Measurements from ENCODE around the gene PDE4D. TPM values are rescaled to one million over a fixed set of nuclear protein-coding genes. Genes with fewer than 3 reads are reported as not detected.

PDE4D gene
- total RNA-seq, 2 experiments from 2014 or later = 40.5 to 41.2 TPM

- H3K9me3 Mint-ChIP-seq = no peaks in the 10 kb centered on the region
- DNase-seq = no peak
- no peak overlapping the region for H3K4me3 Mint-ChIP-seq
- intact Hi-C loops (cut with micrococcal nuclease) = loop anchor here (1.0 kb wide), 2 partner anchors 149 to 162 kb away; no protein-coding TSS in a partner anchor
- no peak overlapping the region for H3K27ac Mint-ChIP-seq
- no peaks in the 10 kb centered on the region for H3K36me3 Mint-ChIP-seq (ENCODE audit: low read depth)
- H3K27me3 Mint-ChIP-seq (ENCODE audit: low read depth) = peaks cover 5% of the 10 kb centered on the region
- CTCF ChIA-PET = interaction anchor here (0.6 to 0.9 kb wide), 2 partner anchors 149 to 1317 kb away, joined by 4 to 6 read pairs; no protein-coding TSS in a partner anchor
- no peaks in the 10 kb centered on the region for H3K4me1 Mint-ChIP-seq (ENCODE audit: low read depth)
Observed at GRCh38 chr5:59218424-59219045, 675.0 kb downstream of the PDE4D start.

- Mint-ChIP-seq H3K4me3 (no peak overlapping the region), H3K27me3 (ENCODE audit: low read depth) (peaks cover 7% of the 10 kb centered on the region), H3K9me3 (no peaks in the 10 kb centered on the region), H3K4me1 (ENCODE audit: low read depth) (no peaks in the 10 kb centered on the region), H3K27ac (no peak overlapping the region), H3K36me3 (ENCODE audit: low read depth) (no peaks in the 10 kb centered on the region)
- CTCF ChIA-PET = interaction anchor here (0.6 to 3.0 kb wide), 7 partner anchors 25 to 314 kb away, joined by 4 to 20 read pairs (median 5); no protein-coding TSS in a partner anchor
- DNase-seq = no peak
- intact Hi-C loops (cut with micrococcal nuclease) = no loop called here
Observed at GRCh38 chr5:59216841-59217240, 676.7 kb downstream of the PDE4D start.

GRCh38 chr5:59212596-59212995 lies 680.9 kb downstream of the PDE4D start:
- peaks cover 7% of the 10 kb centered on the region for H3K27me3 Mint-ChIP-seq (ENCODE audit: low read depth)
- CTCF ChIA-PET = interaction anchor here (0.8 to 1.0 kb wide), 2 partner anchors 10 to 155 kb away, joined by 3 to 4 read pairs; no protein-coding TSS in a partner anchor
- intact Hi-C loops (cut with micrococcal nuclease) = no loop called here
- H3K36me3 Mint-ChIP-seq (ENCODE audit: low read depth) = no peaks in the 10 kb centered on the region
- H3K4me3 Mint-ChIP-seq = no peak overlapping the region
- no peaks in the 10 kb centered on the region for H3K9me3 Mint-ChIP-seq
- DNase-seq = no peak
- no peak overlapping the region for H3K27ac Mint-ChIP-seq
- H3K4me1 Mint-ChIP-seq (ENCODE audit: low read depth) = no peaks in the 10 kb centered on the region

GRCh38 chr5:59209758-59210359 lies 683.7 kb downstream of the PDE4D start:
- DNase-seq = no peak
- Mint-ChIP-seq H3K4me1 (ENCODE audit: low read depth) (no peaks in the 10 kb centered on the region), H3K9me3 (no peaks in the 10 kb centered on the region), H3K27me3 (ENCODE audit: low read depth) (peaks cover 3% of the 10 kb centered on the region), H3K4me3 (no peak overlapping the region), H3K27ac (no peak overlapping the region), H3K36me3 (ENCODE audit: low read depth) (no peaks in the 10 kb centered on the region)
- intact Hi-C loops (cut with micrococcal nuclease) = no loop called here
- CTCF ChIA-PET = no interaction called here

DNA sequence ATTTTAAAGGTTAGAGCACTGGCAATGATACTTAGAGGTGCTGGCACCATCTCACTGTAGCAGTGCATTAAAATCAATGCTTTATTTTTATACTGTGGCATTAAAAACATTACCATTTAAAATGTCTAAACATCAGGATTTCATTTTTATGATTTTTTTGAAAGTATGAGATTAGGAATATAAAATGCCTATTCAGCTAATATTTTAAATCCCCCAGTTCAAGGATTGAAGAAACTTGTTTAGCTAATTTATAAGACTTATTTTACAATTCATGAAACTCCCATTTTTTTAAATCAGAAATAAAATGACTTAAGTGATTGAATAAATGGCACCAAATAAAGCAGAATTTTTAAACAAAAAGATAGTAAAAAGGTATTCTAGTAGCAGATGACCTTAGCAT lies 685.1 kb downstream of the PDE4D start:
- Mint-ChIP-seq H3K9me3 (no peaks in the 10 kb centered on the region), H3K36me3 (ENCODE audit: low read depth) (no peaks in the 10 kb centered on the region), H3K4me1 (ENCODE audit: low read depth) (no peaks in the 10 kb centered on the region), H3K27ac (no peak overlapping the region), H3K4me3 (no peak overlapping the region), H3K27me3 (ENCODE audit: low read depth) (peaks cover 2% of the 10 kb centered on the region)
- no peak for DNase-seq
- intact Hi-C loops (cut with micrococcal nuclease) = no loop called here
- CTCF ChIA-PET = interaction anchor here (0.6 kb wide), 1 partner anchor 51 kb away, joined by 3 read pairs; no protein-coding TSS in a partner anchor

- H3K27me3 Mint-ChIP-seq (ENCODE audit: low read depth) = no peaks in the 10 kb centered on the region
- CTCF ChIA-PET = interaction anchor here (0.7 kb wide), 1 partner anchor 19 kb away, joined by 3 read pairs; no protein-coding TSS in a partner anchor
Observed at GRCh38 chr5:59207401-59207800, 686.1 kb downstream of the PDE4D start.

GRCh38 chr5:59206132-59206581 lies 687.4 kb downstream of the PDE4D start:
- Mint-ChIP-seq H3K36me3 (ENCODE audit: low read depth) (no peaks in the 10 kb centered on the region), H3K27me3 (ENCODE audit: low read depth) (no peaks in the 10 kb centered on the region), H3K27ac (no peak overlapping the region), H3K4me3 (no peak overlapping the region), H3K4me1 (ENCODE audit: low read depth) (no peaks in the 10 kb centered on the region), H3K9me3 (no peaks in the 10 kb centered on the region)
- no peak for DNase-seq
- intact Hi-C loops (cut with micrococcal nuclease) = no loop called here
- CTCF ChIA-PET = no interaction called here

More at GRCh38 chr5:59207401-59207800, 686.1 kb downstream of the PDE4D start:
- Mint-ChIP-seq H3K27ac (no peak overlapping the region), H3K36me3 (ENCODE audit: low read depth) (no peaks in the 10 kb centered on the region), H3K9me3 (no peaks in the 10 kb centered on the region), H3K4me1 (ENCODE audit: low read depth) (no peaks in the 10 kb centered on the region), H3K4me3 (no peak overlapping the region)
- no peak for DNase-seq
- intact Hi-C loops (cut with micrococcal nuclease) = no loop called here

GRCh38 chr5:59204114-59204897 lies 689.2 kb downstream of the PDE4D start:
- no peak for DNase-seq
- Mint-ChIP-seq H3K9me3 (no peaks in the 10 kb centered on the region), H3K27me3 (ENCODE audit: low read depth) (no peaks in the 10 kb centered on the region), H3K27ac (no peak overlapping the region), H3K4me1 (ENCODE audit: low read depth) (no peaks in the 10 kb centered on the region), H3K36me3 (ENCODE audit: low read depth) (no peaks in the 10 kb centered on the region), H3K4me3 (no peak overlapping the region)
- intact Hi-C loops (cut with micrococcal nuclease) = no loop called here
- CTCF ChIA-PET = no interaction called here

DNA sequence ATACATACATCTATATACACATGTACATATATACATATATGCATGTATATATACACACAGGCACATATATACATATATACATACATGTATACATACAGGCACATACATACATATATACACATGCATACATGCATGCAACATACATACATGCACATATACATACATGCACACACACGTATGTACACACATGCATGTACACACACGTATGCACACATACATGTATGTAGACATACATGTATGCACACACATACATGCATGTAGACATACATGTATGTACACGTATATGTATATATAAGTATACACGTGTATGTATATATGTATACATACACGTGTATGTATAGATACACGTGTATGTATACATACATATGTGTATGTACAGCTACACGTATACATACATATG lies 693.7 kb downstream of the PDE4D start:
- Mint-ChIP-seq H3K27me3 (ENCODE audit: low read depth) (no peaks in the 10 kb centered on the region), H3K4me3 (no peak overlapping the region), H3K27ac (no peak overlapping the region), H3K9me3 (no peaks in the 10 kb centered on the region), H3K36me3 (ENCODE audit: low read depth) (no peaks in the 10 kb centered on the region), H3K4me1 (ENCODE audit: low read depth) (peaks cover 2% of the 10 kb centered on the region)
- CTCF ChIA-PET = interaction anchor here (1.1 kb wide), 1 partner anchor 11 kb away, joined by 3 read pairs; no protein-coding TSS in a partner anchor
- intact Hi-C loops (cut with micrococcal nuclease) = no loop called here
- no peak for DNase-seq

GRCh38 chr5:59198832-59199231 lies 694.7 kb downstream of the PDE4D start:
- Mint-ChIP-seq H3K4me1 (ENCODE audit: low read depth) (peaks cover 2% of the 10 kb centered on the region), H3K9me3 (no peaks in the 10 kb centered on the region), H3K4me3 (no peak overlapping the region), H3K27me3 (ENCODE audit: low read depth) (no peaks in the 10 kb centered on the region), H3K27ac (no peak overlapping the region), H3K36me3 (ENCODE audit: low read depth) (no peaks in the 10 kb centered on the region)
- no peak for DNase-seq
- CTCF ChIA-PET = no interaction called here
- intact Hi-C loops (cut with micrococcal nuclease) = no loop called here

GRCh38 chr5:59198365-59198764 lies 695.2 kb downstream of the PDE4D start:
- DNase-seq = no peak
- no peaks in the 10 kb centered on the region for H3K36me3 Mint-ChIP-seq (ENCODE audit: low read depth)
- H3K27me3 Mint-ChIP-seq (ENCODE audit: low read depth) = no peaks in the 10 kb centered on the region
- peaks cover 2% of the 10 kb centered on the region for H3K4me1 Mint-ChIP-seq (ENCODE audit: low read depth)
- H3K4me3 Mint-ChIP-seq = no peak overlapping the region
- no peak overlapping the region for H3K27ac Mint-ChIP-seq
- CTCF ChIA-PET = interaction anchor here (0.7 to 1.3 kb wide), 4 partner anchors 10 to 180 kb away, joined by 3 to 4 read pairs (median 3); no protein-coding TSS in a partner anchor
- intact Hi-C loops (cut with micrococcal nuclease) = no loop called here
- H3K9me3 Mint-ChIP-seq = no peaks in the 10 kb centered on the region

DNA sequence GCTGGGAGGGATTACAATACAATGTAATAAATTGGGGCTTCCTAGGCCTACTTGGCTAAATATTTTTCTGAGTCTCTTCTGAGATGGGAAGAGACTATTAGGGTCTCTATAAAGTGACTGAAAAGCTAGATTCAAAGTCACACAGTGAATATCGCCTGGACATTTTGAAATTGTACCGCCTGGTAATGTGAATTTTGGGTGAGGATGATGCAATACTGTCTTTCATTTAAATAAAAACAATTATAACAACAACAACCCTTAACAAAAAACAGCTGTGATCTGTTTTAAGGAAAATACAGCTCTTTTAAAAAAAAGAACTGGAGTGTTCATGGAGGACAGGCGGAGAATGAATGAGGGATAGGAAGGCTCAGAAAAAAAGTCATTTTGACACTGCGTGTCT lies 695.6 kb downstream of the PDE4D start:
- intact Hi-C loops (cut with micrococcal nuclease) = no loop called here
- Mint-ChIP-seq H3K27ac (no peak overlapping the region), H3K27me3 (ENCODE audit: low read depth) (no peaks in the 10 kb centered on the region), H3K4me1 (ENCODE audit: low read depth) (peaks cover 2% of the 10 kb centered on the region), H3K9me3 (no peaks in the 10 kb centered on the region), H3K4me3 (no peak overlapping the region), H3K36me3 (ENCODE audit: low read depth) (no peaks in the 10 kb centered on the region)
- CTCF ChIA-PET = interaction anchor here (0.7 to 1.3 kb wide), 4 partner anchors 10 to 181 kb away, joined by 3 to 4 read pairs (median 3); no protein-coding TSS in a partner anchor
- DNase-seq = no peak
